ENCODE data around the gene RNF220. TPM values are rescaled to one million over a fixed set of nuclear protein-coding genes. Genes with fewer than 3 reads are reported as not detected.

Gene RNF220
- total and polyA plus RNA-seq, 9 of the 15 experiments (the other 6 are each of a cell fraction or from before 2014, with no cell fraction given): 5.1 to 117 (median 66.9) TPM

DNA sequence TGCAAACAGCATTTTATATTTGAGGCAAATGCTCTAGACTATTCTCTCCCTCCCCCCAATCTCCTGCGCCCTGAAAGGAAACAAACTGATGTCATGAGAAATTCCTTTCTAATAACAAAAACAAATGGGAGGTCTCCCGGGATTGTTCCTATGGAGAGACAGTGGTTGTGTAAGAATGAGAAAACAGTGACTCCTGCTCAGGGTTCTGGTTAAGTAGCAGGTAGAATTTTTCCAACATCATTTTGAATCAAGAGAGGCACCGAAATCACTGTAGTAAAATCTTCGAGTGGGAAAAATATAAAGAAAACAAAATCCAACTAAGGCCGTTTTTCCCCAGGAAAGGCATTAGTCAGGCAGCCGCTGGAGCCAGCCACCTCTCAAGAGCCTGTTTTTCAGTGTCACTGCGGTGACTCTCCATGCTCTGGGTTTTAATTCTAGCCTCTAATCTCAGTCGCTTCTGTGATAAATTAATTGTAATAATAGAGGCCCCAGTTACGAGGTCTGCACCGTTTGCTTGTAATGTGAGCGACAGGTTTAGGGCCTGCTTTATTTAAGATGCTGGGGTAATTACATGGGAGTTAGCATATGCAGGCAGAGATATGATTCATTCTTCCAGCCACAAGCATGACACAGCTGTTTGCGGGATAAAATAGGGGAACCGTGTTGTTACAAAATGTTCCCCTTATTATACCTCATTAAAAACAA lies 80.3 kb downstream of the RNF220 start (continued):
- TF ChIP-seq LCOR (CRISPR knock-in tag; IDR thresholded peaks at IDR 0.05) (no peak; the same call in 1 of the 2 replicates), SAP30 (IDR thresholded peaks at IDR 0.05; ENCODE audit: borderline replicate concordance, insufficient read depth, low read depth, low read length, poor library complexity, severe bottlenecking) (no peak), DACH1 (IDR thresholded peaks at IDR 0.05; ENCODE audit: partially characterized antibody) (peak; percentile 97), NCOA2 (IDR thresholded peaks at IDR 0.05; ENCODE audit: partially characterized antibody in 2 of 2) (peak; percentile 51 to 64), CAMTA2 (CRISPR knock-in tag; conservative IDR thresholded peaks at IDR 0.05) (no peak), GABPA (tag; conservative IDR thresholded peaks at IDR 0.05; ENCODE audit: low read depth) (0 out of 2 replicates have a peak, but pooled peaks have one; percentile 23), KDM2B (CRISPR knock-in tag; IDR thresholded peaks at IDR 0.05) (no peak), ZFP36 (IDR thresholded peaks at IDR 0.05; ENCODE audit: low read depth, low read length, partially characterized antibody) (peak; percentile 48), CEBPB (tag; IDR thresholded peaks at IDR 0.05) (peak; percentile 77), ZFX (CRISPR knock-in tag; IDR thresholded peaks at IDR 0.05) (peak; percentile 43; the same call in 1 of the 2 replicates), STAT5B (CRISPR knock-in tag; IDR thresholded peaks at IDR 0.05) (no peak), SRSF7 (optimal IDR thresholded peaks at IDR 0.05; ENCODE audit: low read depth, low read length) (no peak), RB1 (IDR thresholded peaks at IDR 0.05; ENCODE audit: low read depth) (no peak), ZNF589 (CRISPR knock-in tag; IDR thresholded peaks at IDR 0.05; ENCODE audit: low read depth) (peak; percentile 85), KDM4B (IDR thresholded peaks at IDR 0.05; ENCODE audit: borderline replicate concordance in 2 of 2, low read depth in 1 of 2) (no peak), HLTF (IDR thresholded peaks at IDR 0.05) (no peak), MCM2 (IDR thresholded peaks at IDR 0.05; ENCODE audit: low read depth) (no peak), CBX5 (IDR thresholded peaks at IDR 0.05; ENCODE audit: borderline replicate concordance, low read depth) (no peak), SIRT6 (IDR thresholded peaks at IDR 0.05; ENCODE audit: low read depth, low read length) (no peak), ZNF324 (CRISPR knock-in tag; IDR thresholded peaks at IDR 0.05) (no peak), PRMT5 (CRISPR knock-in tag; IDR thresholded peaks at IDR 0.05) (no peak), KHSRP (IDR thresholded peaks at IDR 0.05) (no peak)
- TF ChIP-seq, protein P1, sequence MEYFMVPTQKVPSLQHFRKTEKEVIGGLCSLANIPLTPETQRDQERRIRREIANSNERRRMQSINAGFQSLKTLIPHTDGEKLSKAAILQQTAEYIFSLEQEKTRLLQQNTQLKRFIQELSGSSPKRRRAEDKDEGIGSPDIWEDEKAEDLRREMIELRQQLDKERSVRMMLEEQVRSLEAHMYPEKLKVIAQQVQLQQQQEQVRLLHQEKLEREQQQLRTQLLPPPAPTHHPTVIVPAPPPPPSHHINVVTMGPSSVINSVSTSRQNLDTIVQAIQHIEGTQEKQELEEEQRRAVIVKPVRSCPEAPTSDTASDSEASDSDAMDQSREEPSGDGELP (CRISPR knock-in tag; IDR thresholded peaks at IDR 0.05; ENCODE audit: borderline replicate concordance): peak; percentile 42; the same call in 1 of the 2 replicates
- TF ChIP-seq, protein P2, sequence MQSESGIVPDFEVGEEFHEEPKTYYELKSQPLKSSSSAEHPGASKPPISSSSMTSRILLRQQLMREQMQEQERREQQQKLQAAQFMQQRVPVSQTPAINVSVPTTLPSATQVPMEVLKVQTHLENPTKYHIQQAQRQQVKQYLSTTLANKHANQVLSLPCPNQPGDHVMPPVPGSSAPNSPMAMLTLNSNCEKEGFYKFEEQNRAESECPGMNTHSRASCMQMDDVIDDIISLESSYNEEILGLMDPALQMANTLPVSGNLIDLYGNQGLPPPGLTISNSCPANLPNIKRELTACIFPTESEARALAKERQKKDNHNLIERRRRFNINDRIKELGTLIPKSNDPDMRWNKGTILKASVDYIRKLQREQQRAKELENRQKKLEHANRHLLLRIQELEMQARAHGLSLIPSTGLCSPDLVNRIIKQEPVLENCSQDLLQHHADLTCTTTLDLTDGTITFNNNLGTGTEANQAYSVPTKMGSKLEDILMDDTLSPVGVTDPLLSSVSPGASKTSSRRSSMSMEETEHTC (IDR thresholded peaks at IDR 0.05): no peak
- TF ChIP-seq, protein P3, sequence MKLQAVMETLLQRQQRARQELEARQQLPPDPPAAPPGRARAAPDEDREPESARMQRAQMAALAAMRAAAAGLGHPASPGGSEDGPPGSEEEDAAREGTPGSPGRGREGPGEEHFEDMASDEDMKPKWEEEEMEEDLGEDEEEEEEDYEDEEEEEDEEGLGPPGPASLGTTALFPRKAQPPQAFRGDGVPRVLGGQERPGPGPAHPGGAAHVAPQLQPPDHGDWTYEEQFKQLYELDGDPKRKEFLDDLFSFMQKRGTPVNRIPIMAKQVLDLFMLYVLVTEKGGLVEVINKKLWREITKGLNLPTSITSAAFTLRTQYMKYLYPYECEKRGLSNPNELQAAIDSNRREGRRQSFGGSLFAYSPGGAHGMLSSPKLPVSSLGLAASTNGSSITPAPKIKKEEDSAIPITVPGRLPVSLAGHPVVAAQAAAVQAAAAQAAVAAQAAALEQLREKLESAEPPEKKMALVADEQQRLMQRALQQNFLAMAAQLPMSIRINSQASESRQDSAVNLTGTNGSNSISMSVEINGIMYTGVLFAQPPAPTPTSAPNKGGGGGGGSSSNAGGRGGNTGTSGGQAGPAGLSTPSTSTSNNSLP (IDR thresholded peaks at IDR 0.05; ENCODE audit: borderline replicate concordance, low read depth, low read length): peak; percentile 98

All from K562 (cell line).